H1 (cell line): ENCODE results near the gene LMAN2.

Experiments used
- CBX8 ChIP-seq: fragments of 300-800, 300-1000 bp; sonication (generic); IDR thresholded peaks from 2 replicates; pipeline ENCODE4 v1.7.1; 2016; ENCODE audit warnings: low read depth, low read length, borderline replicate concordance
- EZH2 ChIP-seq: fragments of 200-600 bp; sonication (generic); IDR thresholded peaks from 2 replicates; pipeline ENCODE4 v1.7.1; 2012; ENCODE audit warnings: low read depth, mild to moderate bottlenecking, moderate library complexity, low read length, inconsistent platforms; ENCODE audit not compliant: severe bottlenecking
- TF ChIP-seq, protein P1 (sequence below), 3 experiments: IDR thresholded peaks; 1 replicate in 2 of 3; 2 replicates in 1 of 3; pipeline versions ENCODE4 v1.5.1 to v1.6.1; 2011; ENCODE audit warnings: low read length in 3 of 3, mild to moderate bottlenecking in 3 of 3, inconsistent platforms in 2 of 3, low read depth in 1 of 3, moderate library complexity in 1 of 3; ENCODE audit not compliant: insufficient read depth in 1 of 3; ENCODE audit errors: control extremely low read depth in 1 of 3

DNA sequence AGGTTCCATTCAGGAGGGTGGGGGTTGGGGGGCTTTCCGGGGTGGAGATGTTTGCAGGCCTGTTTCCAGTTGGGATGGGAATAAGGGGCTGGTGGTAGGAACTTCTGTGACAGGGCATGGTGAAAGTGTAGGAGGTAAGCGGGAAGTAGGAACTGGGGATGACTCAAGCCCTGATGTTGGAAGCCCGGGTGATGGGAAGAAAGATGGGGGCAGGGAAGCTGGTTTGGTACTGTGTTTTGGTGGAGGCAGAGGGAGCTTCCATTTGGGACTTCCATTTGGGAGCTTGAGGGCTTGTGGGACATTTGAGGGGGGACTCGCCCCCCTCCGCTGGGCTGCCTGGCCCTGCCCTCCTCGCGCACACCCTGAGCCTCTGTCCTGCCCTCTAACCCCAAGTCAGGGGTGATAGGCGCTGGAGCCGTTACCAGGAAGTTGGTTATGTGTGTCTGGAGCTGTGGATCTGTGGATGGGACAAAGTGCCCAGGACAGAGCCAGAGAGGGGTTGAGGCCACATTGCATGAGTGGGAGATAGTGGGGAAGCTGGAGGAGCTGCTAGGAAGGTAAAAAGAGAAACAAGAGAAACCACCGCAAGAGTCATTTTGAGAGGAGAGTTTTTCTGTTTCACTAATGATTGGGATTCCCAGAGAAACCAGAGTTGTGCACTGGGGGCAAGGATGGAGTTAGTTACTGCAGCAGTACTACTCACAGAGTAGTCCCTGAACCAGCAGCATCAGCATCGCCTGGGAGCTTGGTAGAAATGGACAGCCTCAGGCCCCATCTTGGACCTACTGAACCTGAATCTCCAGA is 12.9 kb upstream of the LMAN2 start:
- TF ChIP-seq EZH2 = no peak
- TF ChIP-seq, protein P1, sequence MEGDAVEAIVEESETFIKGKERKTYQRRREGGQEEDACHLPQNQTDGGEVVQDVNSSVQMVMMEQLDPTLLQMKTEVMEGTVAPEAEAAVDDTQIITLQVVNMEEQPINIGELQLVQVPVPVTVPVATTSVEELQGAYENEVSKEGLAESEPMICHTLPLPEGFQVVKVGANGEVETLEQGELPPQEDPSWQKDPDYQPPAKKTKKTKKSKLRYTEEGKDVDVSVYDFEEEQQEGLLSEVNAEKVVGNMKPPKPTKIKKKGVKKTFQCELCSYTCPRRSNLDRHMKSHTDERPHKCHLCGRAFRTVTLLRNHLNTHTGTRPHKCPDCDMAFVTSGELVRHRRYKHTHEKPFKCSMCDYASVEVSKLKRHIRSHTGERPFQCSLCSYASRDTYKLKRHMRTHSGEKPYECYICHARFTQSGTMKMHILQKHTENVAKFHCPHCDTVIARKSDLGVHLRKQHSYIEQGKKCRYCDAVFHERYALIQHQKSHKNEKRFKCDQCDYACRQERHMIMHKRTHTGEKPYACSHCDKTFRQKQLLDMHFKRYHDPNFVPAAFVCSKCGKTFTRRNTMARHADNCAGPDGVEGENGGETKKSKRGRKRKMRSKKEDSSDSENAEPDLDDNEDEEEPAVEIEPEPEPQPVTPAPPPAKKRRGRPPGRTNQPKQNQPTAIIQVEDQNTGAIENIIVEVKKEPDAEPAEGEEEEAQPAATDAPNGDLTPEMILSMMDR (IDR thresholded peaks at IDR 0.05; ENCODE audit: control extremely low read depth in 1 of 3, insufficient read depth in 1 of 3, low read depth in 1 of 3, low read length in 3 of 3) = no peak
- TF ChIP-seq CBX8 = no peak
